Measurements from ENCODE around the gene HEMGN. TPM values are rescaled to one million over a fixed set of nuclear protein-coding genes. Genes with fewer than 3 reads are reported as not detected.

Gene HEMGN
- total RNA-seq, 1 experiment from 2014 or later = 0.11 TPM

DNA sequence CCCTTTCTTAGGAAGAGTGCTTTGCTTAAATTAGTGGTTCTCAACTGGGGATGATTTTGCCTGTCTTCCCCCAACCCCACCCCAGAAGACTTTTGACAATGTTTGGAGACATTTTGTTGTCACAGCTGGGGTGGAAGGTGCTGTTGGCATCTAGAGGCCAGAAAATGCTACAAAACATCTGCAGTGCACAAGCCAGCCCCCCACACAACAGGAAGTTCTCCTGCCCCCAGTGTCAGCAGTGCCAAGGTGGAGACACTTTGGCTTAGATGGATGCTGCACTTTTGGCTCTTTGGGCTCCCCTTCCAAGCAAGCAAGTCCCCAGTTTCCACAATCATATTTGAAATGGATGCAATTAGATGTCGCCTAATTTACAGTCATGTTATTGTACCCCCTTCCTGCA lies 2.7 kb downstream of the HEMGN start (continued):
- TF ChIP-seq ZNF219 (CRISPR knock-in tag; IDR thresholded peaks at IDR 0.05; ENCODE audit: borderline replicate concordance) (no peak), JUN (CRISPR knock-in tag; IDR thresholded peaks at IDR 0.05) (no peak), ETV6 (CRISPR knock-in tag; IDR thresholded peaks at IDR 0.05) (no peak), JAZF1 (CRISPR knock-in tag; IDR thresholded peaks at IDR 0.05) (no peak), ZNF423 (CRISPR knock-in tag; IDR thresholded peaks at IDR 0.05) (no peak)
- TF ChIP-seq, protein P1, sequence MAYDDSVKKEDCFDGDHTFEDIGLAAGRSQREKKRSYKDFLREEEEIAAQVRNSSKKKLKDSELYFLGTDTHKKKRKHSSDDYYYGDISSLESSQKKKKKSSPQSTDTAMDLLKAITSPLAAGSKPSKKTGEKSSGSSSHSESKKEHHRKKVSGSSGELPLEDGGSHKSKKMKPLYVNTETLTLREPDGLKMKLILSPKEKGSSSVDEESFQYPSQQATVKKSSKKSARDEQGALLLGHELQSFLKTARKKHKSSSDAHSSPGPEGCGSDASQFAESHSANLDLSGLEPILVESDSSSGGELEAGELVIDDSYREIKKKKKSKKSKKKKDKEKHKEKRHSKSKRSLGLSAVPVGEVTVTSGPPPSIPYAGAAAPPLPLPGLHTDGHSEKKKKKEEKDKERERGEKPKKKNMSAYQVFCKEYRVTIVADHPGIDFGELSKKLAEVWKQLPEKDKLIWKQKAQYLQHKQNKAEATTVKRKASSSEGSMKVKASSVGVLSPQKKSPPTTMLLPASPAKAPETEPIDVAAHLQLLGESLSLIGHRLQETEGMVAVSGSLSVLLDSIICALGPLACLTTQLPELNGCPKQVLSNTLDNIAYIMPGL (CRISPR knock-in tag; IDR thresholded peaks at IDR 0.05) = no peak
- TF ChIP-seq, protein P2, sequence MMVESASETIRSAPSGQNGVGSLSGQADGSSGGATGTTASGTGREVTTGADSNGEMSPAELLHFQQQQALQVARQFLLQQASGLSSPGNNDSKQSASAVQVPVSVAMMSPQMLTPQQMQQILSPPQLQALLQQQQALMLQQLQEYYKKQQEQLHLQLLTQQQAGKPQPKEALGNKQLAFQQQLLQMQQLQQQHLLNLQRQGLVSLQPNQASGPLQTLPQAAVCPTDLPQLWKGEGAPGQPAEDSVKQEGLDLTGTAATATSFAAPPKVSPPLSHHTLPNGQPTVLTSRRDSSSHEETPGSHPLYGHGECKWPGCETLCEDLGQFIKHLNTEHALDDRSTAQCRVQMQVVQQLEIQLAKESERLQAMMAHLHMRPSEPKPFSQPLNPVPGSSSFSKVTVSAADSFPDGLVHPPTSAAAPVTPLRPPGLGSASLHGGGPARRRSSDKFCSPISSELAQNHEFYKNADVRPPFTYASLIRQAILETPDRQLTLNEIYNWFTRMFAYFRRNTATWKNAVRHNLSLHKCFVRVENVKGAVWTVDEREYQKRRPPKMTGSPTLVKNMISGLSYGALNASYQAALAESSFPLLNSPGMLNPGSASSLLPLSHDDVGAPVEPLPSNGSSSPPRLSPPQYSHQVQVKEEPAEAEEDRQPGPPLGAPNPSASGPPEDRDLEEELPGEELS (CRISPR knock-in tag; IDR thresholded peaks at IDR 0.05) = no peak
- TF ChIP-seq, protein P3, sequence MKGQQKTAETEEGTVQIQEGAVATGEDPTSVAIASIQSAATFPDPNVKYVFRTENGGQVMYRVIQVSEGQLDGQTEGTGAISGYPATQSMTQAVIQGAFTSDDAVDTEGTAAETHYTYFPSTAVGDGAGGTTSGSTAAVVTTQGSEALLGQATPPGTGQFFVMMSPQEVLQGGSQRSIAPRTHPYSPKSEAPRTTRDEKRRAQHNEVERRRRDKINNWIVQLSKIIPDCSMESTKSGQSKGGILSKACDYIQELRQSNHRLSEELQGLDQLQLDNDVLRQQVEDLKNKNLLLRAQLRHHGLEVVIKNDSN (CRISPR knock-in tag; IDR thresholded peaks at IDR 0.05) = no peak
- TF ChIP-seq, protein P4, sequence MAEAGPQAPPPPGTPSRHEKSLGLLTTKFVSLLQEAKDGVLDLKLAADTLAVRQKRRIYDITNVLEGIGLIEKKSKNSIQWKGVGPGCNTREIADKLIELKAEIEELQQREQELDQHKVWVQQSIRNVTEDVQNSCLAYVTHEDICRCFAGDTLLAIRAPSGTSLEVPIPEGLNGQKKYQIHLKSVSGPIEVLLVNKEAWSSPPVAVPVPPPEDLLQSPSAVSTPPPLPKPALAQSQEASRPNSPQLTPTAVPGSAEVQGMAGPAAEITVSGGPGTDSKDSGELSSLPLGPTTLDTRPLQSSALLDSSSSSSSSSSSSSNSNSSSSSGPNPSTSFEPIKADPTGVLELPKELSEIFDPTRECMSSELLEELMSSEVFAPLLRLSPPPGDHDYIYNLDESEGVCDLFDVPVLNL (CRISPR knock-in tag; IDR thresholded peaks at IDR 0.05; ENCODE audit: borderline replicate concordance, low read depth) = no peak
- TF ChIP-seq, protein P5, sequence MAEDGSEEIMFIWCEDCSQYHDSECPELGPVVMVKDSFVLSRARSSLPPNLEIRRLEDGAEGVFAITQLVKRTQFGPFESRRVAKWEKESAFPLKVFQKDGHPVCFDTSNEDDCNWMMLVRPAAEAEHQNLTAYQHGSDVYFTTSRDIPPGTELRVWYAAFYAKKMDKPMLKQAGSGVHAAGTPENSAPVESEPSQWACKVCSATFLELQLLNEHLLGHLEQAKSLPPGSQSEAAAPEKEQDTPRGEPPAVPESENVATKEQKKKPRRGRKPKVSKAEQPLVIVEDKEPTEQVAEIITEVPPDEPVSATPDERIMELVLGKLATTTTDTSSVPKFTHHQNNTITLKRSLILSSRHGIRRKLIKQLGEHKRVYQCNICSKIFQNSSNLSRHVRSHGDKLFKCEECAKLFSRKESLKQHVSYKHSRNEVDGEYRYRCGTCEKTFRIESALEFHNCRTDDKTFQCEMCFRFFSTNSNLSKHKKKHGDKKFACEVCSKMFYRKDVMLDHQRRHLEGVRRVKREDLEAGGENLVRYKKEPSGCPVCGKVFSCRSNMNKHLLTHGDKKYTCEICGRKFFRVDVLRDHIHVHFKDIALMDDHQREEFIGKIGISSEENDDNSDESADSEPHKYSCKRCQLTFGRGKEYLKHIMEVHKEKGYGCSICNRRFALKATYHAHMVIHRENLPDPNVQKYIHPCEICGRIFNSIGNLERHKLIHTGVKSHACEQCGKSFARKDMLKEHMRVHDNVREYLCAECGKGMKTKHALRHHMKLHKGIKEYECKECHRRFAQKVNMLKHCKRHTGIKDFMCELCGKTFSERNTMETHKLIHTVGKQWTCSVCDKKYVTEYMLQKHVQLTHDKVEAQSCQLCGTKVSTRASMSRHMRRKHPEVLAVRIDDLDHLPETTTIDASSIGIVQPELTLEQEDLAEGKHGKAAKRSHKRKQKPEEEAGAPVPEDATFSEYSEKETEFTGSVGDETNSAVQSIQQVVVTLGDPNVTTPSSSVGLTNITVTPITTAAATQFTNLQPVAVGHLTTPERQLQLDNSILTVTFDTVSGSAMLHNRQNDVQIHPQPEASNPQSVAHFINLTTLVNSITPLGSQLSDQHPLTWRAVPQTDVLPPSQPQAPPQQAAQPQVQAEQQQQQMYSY (CRISPR knock-in tag; IDR thresholded peaks at IDR 0.05) = no peak
- TF ChIP-seq, protein P6, sequence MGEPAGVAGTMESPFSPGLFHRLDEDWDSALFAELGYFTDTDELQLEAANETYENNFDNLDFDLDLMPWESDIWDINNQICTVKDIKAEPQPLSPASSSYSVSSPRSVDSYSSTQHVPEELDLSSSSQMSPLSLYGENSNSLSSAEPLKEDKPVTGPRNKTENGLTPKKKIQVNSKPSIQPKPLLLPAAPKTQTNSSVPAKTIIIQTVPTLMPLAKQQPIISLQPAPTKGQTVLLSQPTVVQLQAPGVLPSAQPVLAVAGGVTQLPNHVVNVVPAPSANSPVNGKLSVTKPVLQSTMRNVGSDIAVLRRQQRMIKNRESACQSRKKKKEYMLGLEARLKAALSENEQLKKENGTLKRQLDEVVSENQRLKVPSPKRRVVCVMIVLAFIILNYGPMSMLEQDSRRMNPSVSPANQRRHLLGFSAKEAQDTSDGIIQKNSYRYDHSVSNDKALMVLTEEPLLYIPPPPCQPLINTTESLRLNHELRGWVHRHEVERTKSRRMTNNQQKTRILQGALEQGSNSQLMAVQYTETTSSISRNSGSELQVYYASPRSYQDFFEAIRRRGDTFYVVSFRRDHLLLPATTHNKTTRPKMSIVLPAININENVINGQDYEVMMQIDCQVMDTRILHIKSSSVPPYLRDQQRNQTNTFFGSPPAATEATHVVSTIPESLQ (CRISPR knock-in tag; IDR thresholded peaks at IDR 0.05) = no peak
- TF ChIP-seq, protein P7, sequence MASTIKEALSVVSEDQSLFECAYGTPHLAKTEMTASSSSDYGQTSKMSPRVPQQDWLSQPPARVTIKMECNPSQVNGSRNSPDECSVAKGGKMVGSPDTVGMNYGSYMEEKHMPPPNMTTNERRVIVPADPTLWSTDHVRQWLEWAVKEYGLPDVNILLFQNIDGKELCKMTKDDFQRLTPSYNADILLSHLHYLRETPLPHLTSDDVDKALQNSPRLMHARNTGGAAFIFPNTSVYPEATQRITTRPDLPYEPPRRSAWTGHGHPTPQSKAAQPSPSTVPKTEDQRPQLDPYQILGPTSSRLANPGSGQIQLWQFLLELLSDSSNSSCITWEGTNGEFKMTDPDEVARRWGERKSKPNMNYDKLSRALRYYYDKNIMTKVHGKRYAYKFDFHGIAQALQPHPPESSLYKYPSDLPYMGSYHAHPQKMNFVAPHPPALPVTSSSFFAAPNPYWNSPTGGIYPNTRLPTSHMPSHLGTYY (CRISPR knock-in tag; IDR thresholded peaks at IDR 0.05) = no peak
